Medulla oblongata (tissue), 1 donor: ENCODE results near the gene TNIK.
"Not testable (repeated sequence)": the region's sequence is repeated elsewhere in the genome, so short reads cannot be mapped to it uniquely, and the experiment has no call there.

ENCODE experiments used
- DNase-seq: peaks from one replicate; pipeline ENCODE4 v3.0.0-alpha.2; 2015; ENCODE audit errors: extremely low spot score

Gene TNIK

DNA sequence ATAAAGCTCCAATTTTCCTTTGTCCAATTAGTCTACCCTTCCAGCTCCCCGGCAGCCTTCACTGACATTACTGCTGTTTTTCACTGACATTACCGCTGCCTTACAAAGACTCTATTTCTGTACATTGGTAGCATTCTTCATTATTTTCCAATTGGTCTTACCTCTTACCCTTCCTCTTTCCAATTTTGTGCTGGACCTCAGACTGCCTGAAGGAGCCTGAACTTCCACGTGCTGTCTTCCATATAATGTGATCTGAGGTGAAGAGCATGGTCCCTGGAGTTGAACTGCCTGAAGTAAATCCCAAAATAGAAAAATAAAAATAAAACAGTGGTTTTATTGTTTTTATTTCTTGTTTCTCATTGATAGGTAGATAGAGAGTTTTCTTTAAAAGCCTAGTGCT is 9.2 kb upstream of the TNIK start:
- no peak for DNase-seq

DNA sequence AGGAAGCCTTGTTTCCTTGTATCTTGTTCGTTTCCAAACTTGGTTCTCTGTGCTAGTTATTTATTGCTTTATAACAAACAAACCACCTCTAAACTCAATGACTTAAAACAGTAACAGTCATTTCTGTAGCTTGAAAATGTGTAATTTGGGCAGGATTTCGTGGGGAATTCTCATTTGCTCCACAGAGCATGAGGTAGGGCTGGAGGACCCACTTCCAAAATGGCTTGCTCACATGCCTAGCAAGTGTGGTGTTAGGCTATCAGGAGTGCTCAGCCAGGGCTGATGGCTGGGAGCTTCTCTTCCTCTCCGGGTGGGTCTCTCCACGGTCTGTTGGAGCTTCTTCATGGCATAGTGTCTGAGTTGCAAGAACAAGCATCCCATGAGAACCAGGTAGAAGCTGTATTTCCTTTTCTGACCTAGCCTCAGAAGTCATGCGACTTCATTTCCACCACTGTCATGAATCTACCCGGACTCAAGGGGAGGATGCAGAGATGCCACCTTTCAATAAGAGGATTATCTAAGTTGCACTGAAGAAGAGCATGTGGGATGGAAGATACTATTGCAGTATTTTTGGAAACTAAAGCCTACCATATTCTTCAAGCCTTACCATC is 8.2 kb upstream of the TNIK start:
- DNase-seq: no peak

- no peak for DNase-seq
These were observed 5.6 kb upstream of the TNIK start for GRCh38 chr3:171465763-171466162.

DNA sequence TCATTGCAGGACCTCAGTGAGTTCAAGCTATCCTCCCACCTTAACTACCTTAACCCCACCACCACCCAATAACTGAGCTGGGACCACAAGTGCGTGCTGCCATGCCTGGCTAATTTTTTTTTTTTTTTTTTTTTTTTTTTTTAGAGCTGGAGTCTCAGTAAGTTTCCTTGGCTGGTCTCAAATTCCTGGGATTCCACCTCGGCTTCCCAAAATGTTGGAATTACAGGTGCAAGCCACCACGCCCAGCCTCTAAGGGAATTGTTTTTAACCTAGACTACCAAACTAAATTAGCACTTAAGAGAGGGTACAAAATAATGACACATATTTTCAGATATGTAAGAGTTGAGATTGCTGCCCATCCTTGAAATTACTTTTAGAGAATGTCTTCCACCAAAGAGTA is 4.3 kb upstream of the TNIK start:
- no peak for DNase-seq

- no peak for DNase-seq
These were observed 2.0 kb upstream of the TNIK start for GRCh38 chr3:171462224-171462623.

GRCh38 chr3:171461525-171461917 is 1.3 kb upstream of the TNIK start:
- DNase-seq: no peak

- peak; percentile 61 for DNase-seq
These were observed 720 bp upstream of the TNIK start for GRCh38 chr3:171460725-171461524.

GRCh38 chr3:171459137-171459941 is 866 bp downstream of the TNIK start:
- peak; percentile 45 for DNase-seq

- DNase-seq: peak; percentile 27
These were observed 1.4 kb downstream of the TNIK start for GRCh38 chr3:171458864-171459136.

DNA sequence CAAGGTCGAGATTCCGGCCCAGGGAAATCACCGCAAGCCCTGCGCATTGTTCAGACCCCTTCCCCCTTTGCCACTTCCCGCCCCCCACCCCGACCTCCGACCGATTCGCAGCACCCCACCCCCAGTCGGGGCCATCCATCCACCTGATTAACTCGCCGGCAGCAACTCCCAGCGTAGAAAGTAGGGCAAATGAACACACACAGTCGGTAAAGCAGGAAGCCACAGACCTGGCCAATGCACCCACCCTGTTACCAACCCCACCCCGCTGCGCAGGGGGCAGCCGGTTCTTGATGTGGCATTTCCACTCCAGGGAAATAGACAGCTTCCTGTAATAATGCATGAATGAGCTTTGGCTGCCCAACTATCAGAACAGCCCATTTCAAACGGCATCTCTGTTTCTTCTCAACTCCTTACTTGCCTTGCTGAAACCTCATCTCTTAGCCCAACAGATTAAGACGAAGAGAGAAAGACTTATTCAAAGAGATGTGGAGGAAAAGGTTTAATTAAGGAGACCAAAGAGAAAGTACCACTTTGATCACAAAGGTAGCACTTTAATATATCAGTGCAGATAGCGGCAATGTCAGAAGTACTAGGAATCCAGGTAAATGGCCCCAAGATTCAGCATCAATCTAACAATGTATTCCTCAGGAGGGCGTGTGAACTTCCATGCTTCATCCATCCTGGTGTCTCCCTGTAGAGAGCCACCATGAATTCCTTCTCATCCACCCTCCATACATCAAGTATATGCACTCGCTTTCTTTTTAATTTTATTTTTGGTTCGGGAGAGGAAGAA is 1.9 kb downstream of the TNIK start:
- DNase-seq: peak; percentile 30

DNA sequence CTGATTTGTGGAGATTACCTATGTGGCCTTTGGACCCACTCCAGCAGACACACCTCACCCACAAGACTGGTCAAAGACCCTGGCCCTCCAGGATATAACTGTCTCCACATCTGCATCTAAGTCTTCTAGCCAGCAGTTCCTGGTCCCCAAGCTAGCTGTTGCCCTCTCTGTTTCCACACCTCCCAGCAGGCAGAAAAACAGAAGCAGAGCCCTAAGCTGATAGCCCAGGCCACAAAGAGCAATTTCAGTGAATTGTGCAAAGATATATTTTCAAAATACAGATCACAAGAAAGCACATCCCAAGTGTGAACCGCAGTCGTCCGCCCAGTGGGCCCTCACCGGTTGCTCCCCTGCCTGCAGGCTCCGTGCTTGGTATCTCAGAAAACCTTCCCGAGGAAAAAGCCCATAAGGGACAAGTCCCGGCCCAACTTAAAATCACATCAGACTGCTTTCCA is 2.6 kb downstream of the TNIK start:
- no peak for DNase-seq

- no peak for DNase-seq
These were observed 3.2 kb downstream of the TNIK start for GRCh38 chr3:171456765-171457606.

DNA sequence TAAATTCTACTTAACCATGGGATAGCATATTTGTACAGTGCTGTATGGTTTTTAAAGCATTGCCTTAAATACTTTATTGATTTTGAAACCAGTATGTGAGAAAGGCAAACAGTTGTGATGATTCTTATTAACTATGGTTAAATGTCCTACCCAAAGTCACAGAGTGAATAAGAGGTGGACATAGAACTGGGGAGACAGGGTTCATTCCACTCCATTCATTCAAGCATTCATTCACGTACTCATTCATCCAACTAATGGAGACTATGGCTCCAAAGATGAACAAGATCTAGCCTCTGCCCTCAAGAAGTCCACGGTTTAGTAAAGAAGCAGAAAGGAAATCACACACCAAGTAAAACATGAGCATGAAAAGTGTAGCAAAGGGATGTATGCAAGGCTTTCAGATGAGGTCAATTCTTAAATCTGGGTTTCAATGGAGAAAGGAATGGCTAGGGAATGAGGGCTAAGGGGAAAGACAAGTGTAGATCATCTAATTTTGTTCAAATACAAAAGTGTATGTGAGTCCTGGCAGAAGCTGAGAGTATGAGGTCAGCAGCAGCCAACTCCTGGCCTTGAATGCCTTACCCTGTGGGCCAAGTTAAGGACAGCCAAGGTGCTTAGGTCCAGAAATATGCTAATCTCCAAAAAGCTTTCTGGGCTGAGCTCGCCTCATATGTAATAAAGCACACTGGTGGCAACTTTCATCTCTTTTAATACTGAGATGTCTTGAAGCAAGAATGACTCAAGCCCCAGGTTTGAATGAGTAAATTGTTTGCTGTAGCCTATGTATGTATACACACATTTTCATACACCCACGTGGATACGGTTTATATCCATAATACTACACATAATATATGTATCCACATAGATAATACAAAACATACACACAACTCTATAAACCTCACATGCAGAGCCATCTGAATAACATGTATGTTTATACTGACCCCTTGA is 4.3 kb downstream of the TNIK start:
- no peak for DNase-seq

DNA sequence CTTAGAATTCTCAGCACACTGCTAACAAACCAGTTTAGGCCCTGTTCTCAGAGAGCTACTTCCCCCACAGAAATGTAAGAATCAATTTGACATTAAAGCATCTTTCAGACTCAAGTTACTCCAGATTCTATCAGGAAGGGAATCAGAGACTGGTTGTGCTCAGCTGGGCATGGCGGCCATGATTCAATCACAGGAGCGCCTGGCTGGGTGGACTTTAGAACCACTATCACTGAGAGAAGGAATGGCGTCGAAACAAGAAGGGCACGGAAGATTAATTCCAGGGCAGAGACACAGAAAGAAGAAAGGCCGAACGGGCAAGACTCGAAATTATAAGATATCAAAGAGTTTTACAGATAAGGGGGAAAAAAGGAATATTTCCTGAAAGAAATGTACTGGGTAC is 6.2 kb downstream of the TNIK start:
- DNase-seq: no peak

DNA sequence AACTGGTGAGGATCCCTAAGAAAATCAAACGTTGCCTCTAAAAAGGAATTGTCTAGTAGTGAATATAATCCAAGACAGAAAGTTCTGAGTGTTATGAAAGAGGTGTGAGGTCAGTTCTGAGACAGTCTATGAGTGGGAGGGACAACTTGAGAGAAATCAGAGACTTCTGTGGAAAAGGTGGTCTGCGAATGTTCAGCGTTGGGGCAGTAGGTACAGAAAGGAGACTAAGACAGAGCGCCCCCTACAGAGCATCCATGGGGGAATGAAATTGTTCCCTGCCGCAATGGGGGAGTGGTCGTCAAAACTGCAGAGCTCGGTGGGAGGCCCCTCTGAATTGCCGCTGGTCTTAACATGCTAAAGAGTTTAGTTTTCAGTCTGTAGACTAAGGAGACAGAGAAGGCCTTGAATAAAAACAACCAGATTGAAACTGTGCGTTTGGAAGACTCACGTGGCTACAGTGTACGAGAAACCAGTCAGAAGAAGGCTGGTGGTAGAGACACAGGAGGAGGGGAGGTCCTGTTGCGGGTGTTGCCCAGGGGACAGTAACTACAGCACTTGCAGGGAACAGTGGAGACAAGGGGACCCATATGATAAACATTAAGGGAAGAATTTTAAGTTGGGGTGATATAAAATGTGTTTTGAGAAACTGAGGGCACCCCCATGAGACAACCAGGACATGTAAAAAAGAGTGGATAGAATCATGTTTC is 6.9 kb downstream of the TNIK start:
- peak; percentile 40 for DNase-seq

DNA sequence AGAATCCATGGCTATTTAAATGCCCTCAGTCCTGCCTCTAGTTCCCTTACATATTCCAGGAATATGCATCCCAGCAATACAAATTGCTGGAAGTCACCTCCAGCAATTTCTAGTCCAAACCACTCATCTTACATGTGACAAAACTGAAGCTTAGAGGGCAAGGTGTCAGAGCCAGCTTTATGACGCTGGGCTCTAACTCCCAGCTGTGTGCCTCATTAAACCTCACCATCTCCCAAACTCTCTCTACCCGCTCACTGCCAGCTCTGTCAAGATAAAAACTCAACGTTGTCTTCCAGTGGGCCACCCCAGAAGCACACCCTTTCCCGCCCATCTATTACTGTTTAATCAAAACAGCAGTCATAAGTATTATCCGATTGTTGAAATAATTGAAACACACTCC is 7.9 kb downstream of the TNIK start:
- no peak for DNase-seq

DNA sequence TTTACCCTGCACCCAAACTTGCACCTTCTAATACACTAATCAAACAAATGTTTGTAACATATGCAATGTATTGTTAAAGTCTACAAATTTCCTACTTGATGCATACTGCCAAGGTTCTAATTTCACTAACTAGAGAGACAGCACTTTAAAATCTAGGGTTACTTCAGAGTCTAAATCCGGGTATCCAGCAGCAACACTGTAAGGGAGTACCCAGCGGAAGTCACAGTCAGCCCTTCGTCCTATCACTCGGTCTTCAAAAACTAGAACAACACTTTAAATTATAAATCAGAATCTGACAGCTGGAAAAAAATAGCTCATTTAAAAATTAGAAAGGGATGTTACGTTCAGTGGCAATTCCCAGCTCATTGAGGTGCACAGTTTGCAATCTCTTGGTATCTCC is 8.3 kb downstream of the TNIK start:
- no peak for DNase-seq

- not testable (repeated sequence) for DNase-seq
These were observed 12.7 kb downstream of the TNIK start for GRCh38 chr3:171447579-171447891.

GRCh38 chr3:171446801-171447578 is 13.2 kb downstream of the TNIK start:
- no peak for DNase-seq
